ENCODE results near the gene ZYG11B. TPM values are rescaled to one million over a fixed set of nuclear protein-coding genes. Genes with fewer than 3 reads are reported as not detected.

The ZYG11B gene
- total and polyA plus RNA-seq, 2 donors (not counting 1 experiment from before 2014, with no cell fraction given) = 3.6 to 22.3 TPM

DNA sequence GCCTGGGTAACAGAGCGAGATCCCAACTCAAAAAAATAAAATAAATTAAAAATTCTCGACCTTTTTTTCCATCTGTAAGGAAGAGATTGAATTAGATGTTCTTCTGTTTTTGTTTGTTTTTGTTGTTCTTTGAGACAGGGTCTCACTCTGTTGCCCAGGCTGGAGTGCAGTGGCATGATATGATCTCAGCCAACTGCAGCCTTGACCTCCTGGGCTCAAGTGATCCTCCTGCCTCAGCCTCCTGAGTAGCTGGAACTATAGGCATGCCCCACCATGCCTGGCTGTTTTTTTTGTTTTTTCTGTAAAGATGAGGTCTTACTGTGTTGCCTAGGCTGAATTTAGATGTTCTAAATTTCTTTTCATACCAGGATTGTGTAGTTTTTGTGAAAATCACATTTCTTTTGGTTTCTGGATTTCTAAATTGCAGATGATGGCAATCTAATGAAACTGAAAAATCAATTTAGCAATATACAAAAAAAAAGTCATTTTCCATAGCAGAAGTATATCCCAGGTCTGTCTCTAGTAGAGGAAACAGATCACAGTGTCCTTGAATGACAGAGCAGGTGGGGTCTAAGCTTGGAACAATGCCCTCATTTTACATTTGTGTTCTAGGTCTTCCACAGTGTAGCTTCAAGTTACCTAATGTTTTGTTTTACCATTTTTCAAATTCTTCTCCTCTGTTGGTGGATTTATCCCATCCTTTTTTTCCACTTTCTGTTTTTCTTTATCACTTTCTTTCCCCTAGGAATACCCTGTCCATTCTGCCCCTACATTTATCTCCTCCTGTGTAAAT is 136.6 kb downstream of the ZYG11B start:
- ATAC-seq (ENCODE audit: low read depth) (no peak), DNase-seq (no peak)
- H3K4me3 Mint-ChIP-seq = no peak overlapping the region
- CTCF ChIA-PET = no interaction called here
- no peaks in the 10 kb centered on the region for H3K27me3 ChIP-seq (replicated peaks in 1 of 4; ENCODE audit: control extremely low read depth in 1 of 4, control insufficient read depth in 3 of 4, insufficient read depth in 4 of 4, low read length in 3 of 4)
- POLR2A ChIA-PET = no interaction called here
- no peak overlapping the region for H3K9ac ChIP-seq (ENCODE audit: low read length)
- no peaks in the 10 kb centered on the region for H3K79me2 ChIP-seq (ENCODE audit: control insufficient read depth, insufficient read depth, low read length)
- H4K20me1 ChIP-seq (ENCODE audit: control insufficient read depth, insufficient read depth, low read length, poor library complexity, severe bottlenecking) = no peaks in the 10 kb centered on the region
- H3K27me3 Mint-ChIP-seq = peaks cover 5% of the 10 kb centered on the region
- no CpG with 5 or more reads among the region's 2 CpGs for WGBS (ENCODE audit: insufficient coverage)
- H3K4me2 ChIP-seq (replicated peaks; ENCODE audit: low read depth, low read length, poor library complexity, severe bottlenecking) = no peak overlapping the region
- H3K4me3 ChIP-seq (ENCODE audit: control extremely low read depth in 1 of 5, extremely low read depth in 1 of 5, insufficient read depth in 1 of 5, low read depth in 2 of 5, low read length in 4 of 5) = no peak overlapping the region
- intact Hi-C loops (cut with micrococcal nuclease) = no loop called here
- no peaks in the 10 kb centered on the region for H3K36me3 ChIP-seq (replicated peaks in 1 of 2; ENCODE audit: control extremely low read depth in 1 of 2, control insufficient read depth in 1 of 2, extremely low read depth in 1 of 2, insufficient read depth in 2 of 2, low read length in 1 of 2)
- no peaks in the 10 kb centered on the region for H3K9me3 ChIP-seq (ENCODE audit: control extremely low read depth in 1 of 3, control insufficient read depth in 2 of 3, insufficient read depth in 1 of 3, low read length in 2 of 3)
- H2AFZ ChIP-seq (ENCODE audit: insufficient read depth, low read depth, low read length, poor library complexity, severe bottlenecking) = no peak overlapping the region
- H3K4me1 ChIP-seq (ENCODE audit: control insufficient read depth in 2 of 2, insufficient read depth in 2 of 2, low read length in 2 of 2) = no peaks in the 10 kb centered on the region
- no peaks in the 10 kb centered on the region for H3K9me3 Mint-ChIP-seq (ENCODE audit: insufficient read depth)
- H3K27ac ChIP-seq (ENCODE audit: low read length in 2 of 2) = no peak overlapping the region
- H3K4me1 Mint-ChIP-seq = no peaks in the 10 kb centered on the region
- TF ChIP-seq, protein P1, sequence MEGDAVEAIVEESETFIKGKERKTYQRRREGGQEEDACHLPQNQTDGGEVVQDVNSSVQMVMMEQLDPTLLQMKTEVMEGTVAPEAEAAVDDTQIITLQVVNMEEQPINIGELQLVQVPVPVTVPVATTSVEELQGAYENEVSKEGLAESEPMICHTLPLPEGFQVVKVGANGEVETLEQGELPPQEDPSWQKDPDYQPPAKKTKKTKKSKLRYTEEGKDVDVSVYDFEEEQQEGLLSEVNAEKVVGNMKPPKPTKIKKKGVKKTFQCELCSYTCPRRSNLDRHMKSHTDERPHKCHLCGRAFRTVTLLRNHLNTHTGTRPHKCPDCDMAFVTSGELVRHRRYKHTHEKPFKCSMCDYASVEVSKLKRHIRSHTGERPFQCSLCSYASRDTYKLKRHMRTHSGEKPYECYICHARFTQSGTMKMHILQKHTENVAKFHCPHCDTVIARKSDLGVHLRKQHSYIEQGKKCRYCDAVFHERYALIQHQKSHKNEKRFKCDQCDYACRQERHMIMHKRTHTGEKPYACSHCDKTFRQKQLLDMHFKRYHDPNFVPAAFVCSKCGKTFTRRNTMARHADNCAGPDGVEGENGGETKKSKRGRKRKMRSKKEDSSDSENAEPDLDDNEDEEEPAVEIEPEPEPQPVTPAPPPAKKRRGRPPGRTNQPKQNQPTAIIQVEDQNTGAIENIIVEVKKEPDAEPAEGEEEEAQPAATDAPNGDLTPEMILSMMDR (IDR thresholded peaks at IDR 0.05) = no peak
- TF ChIP-seq EZH2 (IDR thresholded peaks at IDR 0.05; ENCODE audit: borderline replicate concordance, insufficient read depth, low read depth, low read length, poor library complexity, severe bottlenecking) = no peak
- no peak overlapping the region for H3K27ac Mint-ChIP-seq
